DMS 273 (cell line): ENCODE results near the gene ERF.
"Not testable (repeated sequence)": the region's sequence is repeated elsewhere in the genome, so short reads cannot be mapped to it uniquely, and the experiment has no call there.

Experiments used
- DNase-seq: peaks from one replicate; lab custom pipeline; 2025; ENCODE audit not compliant: unreplicated experiment; lab: John Stamatoyannopoulos, UW

ERF gene

DNA sequence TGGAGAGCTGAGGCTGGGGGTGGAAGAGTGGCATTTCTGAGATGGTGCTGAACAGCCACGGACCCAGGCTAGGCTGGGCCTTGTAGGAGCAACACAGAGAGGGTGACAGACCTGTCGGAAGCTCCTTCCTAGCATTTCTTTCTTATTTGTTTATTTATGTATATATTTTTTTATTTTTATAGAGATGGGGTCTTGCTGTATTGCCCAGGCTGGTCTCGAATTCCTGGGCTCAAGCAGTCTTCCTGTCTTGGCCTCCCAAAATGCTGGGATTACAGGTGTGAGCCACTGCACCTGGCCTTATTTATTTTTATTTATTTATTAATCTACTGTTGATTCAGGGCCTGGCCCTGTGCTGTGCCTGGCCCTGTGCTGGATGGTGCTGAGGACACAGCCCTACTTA is 20.6 kb upstream of the ERF start:
- DNase-seq = no peak

DNA sequence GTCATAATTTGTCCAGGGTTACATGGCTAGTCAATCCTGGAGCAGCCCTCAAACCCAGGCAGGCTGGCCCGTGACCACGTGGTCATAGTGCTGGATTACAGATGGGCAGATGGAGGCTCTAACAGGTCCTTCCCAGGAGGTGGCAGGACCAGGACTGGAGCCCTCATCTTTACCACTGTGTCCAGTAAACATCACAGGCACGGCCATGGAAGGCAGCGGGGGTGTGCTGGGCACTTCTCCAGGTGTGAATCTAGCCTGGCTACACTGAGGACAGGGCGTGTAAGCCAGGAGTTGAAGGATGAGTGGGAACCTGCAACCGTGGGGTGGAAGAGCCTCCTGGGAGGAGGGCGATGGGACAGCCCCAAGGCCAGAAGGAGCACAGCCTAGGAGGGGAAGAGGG is 20.2 kb upstream of the ERF start:
- peak; percentile 57 for DNase-seq

DNA sequence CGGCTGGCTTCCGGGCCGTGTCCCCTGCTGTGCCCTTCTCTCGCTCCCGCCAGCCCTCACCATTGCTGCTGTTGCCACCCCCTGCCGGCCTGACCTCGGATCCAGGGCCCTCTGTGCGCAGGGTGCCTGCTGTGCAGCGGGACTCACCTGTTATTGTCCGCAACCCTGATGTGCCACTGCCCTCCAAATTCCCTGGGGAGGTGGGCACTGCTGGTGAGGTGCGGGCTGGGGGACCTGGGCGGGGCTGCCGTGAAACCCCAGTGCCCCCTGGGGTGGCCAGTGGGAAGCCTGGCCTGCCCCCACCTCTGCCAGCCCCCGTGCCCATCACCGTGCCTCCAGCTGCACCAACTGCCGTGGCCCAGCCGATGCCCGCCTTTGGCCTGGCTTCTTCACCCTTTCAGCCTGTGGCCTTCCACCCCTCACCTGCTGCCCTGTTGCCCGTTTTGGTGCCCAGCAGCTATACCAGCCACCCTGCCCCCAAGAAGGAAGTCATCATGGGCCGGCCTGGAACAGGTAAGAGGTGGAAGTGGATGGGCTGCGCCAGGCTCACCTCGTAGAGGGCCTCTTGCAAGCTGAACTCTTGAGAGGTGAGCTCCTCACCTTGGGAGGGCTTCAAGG is 19.2 kb upstream of the ERF start:
- DNase-seq = no peak

DNA sequence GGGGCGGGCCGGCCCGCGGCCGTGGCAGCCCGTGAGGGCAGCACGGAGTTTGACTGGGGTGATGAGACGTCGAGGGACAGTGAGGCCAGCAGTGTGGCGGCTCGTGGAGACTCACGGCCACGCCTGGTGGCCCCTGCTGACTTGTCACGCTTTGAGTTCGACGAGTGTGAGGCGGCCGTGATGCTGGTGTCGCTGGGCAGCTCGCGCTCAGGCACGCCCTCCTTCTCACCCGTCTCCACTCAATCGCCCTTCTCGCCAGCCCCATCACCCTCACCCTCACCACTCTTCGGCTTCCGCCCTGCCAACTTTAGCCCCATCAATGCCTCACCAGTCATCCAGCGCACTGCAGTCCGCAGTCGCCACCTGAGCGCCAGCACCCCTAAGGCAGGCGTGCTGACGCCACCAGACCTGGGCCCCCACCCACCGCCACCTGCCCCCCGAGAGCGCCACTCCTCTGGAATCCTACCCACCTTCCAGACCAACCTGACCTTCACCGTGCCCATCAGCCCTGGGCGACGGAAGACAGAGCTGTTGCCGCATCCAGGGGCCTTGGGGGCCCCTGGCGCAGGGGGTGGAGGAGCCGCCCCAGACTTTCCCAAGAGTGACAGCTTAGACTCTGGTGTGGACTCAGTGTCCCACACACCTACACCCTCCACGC is 18.6 kb upstream of the ERF start:
- no peak for DNase-seq

- no peak for DNase-seq
These were observed 18.1 kb upstream of the ERF start for GRCh38 chr19:42272989-42273406.

DNA sequence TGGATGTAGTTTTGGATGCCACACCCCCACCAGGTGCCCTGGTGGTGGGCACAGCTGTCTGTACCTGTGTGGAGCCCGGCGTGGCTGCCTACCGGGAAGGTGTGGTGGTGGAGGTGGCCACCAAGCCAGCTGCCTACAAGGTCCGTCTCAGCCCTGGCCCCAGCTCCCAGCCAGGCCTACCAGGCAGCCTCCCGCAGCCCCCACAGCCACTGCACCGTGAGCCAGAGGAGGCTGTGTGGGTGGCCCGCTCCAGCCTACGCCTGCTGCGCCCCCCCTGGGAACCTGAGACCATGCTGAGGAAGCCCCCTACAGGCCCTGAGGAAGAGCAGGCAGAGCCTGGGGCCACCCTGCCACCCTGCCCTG is 17.6 kb upstream of the ERF start:
- no peak for DNase-seq

DNA sequence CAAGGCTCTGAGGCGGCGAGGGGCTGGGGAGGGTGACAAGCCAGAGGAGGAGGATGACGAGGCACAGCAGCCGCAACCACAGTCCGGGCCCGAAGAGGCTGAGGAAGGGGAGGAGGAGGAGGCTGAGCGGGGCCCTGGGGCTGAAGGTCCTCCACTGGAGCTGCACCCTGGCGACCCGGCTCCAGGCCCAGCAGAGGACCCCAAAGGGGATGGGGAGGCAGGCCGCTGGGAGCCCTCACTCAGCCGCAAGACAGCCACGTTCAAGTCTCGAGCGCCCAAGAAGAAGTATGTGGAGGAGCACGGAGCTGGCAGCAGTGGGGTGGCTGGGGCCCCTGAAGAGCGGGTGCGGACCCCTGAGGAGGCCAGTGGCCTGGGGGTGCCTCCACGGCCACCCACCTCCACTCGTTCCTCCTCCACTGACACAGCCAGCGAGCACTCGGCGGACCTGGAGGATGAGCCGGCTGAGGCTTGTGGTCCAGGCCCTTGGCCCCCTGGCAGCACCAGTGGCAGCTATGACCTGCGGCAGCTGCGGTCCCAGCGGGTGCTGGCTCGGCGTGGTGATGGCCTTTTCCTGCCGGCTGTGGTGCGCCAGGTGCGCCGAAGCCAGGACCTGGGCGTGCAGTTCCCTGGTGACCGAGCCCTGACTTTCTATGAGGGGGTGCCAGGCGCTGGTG is 17.1 kb upstream of the ERF start:
- DNase-seq = no peak

- DNase-seq = no peak
These were observed 16.1 kb upstream of the ERF start for GRCh38 chr19:42271045-42271419.

- peak; percentile 68 for DNase-seq
These were observed 15.6 kb upstream of the ERF start for GRCh38 chr19:42270346-42271044.

GRCh38 chr19:42269478-42270345 is 14.8 kb upstream of the ERF start:
- no peak for DNase-seq

GRCh38 chr19:42268704-42269477 is 14.0 kb upstream of the ERF start, which contains the start of gene CIC:
TSS of gene CIC (plus strand) at chr19:42269252. CDS start at chr19:42271784, 2,532 bp downstream.
- DNase-seq = peak; percentile 100

DNA sequence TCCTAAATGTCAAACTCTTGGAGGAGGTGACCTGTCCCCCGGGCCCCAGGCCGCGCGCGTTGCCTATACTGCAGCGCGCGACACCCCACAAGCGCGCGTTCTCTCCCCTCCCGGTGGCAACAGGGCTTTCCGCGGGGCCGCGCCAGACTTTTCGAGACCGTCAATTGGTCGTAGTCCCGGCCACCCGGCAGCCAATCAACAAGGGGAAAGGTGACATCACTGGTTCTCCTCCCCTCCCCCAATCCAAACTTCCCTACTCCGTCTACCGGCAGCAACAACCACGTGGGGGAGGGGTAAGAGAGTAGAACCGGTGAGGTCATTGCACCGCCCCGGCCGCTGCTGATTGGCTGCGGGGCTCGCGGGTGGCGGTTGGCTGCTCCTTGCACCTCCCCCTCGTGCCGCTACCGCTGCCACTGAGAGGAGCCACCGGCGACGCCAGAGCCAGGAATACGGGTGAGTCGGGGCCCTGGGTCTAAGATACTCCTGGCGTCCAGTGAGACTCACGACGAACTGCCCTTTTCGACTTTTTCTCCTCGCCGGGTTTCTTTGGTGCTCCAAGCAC is 13.3 kb upstream of the ERF start:
- peak; percentile 100 for DNase-seq

DNA sequence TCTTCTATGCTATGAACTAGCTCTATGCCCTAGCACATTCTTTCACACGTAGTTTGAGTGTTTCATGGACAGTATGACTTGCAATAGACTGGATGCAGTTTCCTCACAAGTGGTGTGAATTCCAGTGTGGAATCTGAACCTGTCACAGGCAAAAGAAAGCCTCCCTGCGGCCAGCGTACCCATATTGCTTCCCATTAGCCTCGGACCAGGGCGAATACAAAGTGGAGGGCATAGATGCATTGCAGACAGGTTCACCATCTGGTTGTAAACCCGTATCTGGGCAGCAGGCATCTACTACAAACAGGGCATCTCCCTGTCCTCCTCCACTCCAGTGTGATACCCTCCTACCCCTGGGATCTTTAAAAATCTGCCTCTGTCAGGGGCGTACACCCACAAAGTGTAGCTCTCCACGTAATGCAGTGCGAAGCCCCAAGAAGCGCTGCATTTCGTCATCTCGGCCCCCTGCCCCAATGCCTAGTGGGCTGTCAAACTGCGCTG is 12.8 kb upstream of the ERF start:
- DNase-seq = peak; percentile 84

DNA sequence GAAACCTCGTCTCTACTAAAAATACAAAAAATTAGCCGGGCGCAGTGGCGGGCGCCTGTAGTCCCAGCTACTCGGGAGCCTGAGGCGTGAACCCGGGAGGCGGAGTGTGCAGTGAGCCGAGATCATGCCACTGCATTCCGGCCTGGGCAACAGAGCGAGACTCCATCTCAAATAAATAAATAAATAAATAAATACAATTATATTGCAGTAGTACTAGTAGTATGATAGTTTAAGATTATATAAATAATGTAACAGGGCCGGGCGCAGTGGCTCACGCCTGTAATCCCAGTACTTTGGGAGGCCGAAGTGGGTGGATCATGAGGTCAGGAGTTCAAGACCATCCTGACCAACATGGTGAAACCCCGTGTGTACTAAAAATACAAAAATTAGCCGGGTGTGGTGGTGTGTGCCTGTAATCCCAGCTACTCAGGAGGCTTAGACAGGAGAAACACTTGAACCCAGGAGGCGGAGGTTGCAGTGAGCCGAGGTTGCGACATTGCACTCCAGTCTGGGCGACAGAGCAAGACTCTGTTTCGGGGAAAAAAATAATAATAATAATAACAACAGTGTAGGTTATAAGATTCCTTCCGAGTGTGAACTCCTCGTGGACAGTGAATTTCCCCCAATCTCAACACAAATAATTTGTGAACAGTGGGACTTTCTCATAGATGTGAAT is 12.1 kb upstream of the ERF start:
- not testable (repeated sequence) for DNase-seq

DNA sequence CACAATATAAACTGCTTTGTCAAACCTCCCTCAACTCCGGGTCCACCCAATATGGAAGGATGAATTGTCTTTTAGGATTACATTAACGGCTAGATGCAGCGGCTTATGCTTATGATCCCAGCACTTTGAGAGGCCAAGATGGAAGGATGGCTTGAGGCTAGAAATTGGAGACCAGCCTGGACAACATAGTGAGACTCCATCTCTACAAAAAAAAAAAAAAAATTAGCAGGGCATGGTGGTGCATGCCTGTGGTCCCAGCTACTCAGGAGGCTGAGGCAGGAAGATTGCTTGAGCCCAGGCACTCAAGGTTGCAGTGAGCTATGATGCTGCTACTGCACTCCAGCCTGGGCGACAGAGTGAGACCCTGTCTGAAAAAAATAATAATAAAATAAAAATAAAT is 11.2 kb upstream of the ERF start:
- not testable (repeated sequence) for DNase-seq

DNA sequence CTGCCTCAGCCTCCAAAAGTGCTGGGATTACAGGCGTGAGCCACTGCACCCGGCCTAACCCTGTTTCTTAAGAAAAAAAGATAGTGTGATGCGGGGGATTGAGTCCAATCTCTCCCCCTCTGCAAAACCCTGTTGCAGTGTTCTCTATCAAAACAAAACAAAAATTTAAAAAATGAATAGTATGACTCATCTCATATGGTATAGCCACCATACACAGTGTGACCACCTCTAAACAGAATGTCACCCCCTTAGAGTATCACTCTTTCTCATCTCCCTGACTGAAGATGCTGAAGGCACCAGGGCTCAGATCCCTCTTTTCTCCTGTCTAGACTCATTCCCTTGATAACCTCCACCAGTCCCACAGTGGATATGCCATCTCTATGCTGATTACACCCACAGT is 6.8 kb upstream of the ERF start:
- DNase-seq = no peak

GRCh38 chr19:42257842-42258241 is 2.9 kb upstream of the ERF start:
- not testable (repeated sequence) for DNase-seq

GRCh38 chr19:42255766-42256745 is 1.1 kb upstream of the ERF start:
- DNase-seq = peak; percentile 73
